Esophagus muscularis mucosa (tissue), 4 donors: ENCODE results near the gene LUZP1. TPM values are rescaled to one million over a fixed set of nuclear protein-coding genes. Genes with fewer than 3 reads are reported as not detected.
A peak's percentile ranks its signal among the peaks of the same experiment; 100 is the strongest.

ENCODE experiments used
- DNase-seq: peaks from one replicate; pipeline ENCODE4 v3.0.0-alpha.2; 2017; ENCODE audit errors: extremely low spot score
- H3K27ac ChIP-seq, 4 donors: fragments of 200-600 bp; sonication (generic); replicated peaks in 1 of 4; 1 replicate in 3 of 4; 2 replicates in 1 of 4; pipeline ENCODE4 v1.5.1; 2016 to 2019; ENCODE audit warnings: mild to moderate bottlenecking in 1 of 4
- H3K27me3 ChIP-seq, 4 donors: fragments of 200-600 bp; sonication (generic); one replicate each; pipeline versions ENCODE4 v1.5.1 to v1.6.0; 2016 to 2019
- H3K36me3 ChIP-seq, 4 donors: fragments of 200-600 bp; sonication (generic); one replicate each; pipeline ENCODE4 v1.5.1; 2016 to 2019
- H3K4me1 ChIP-seq, 4 donors: fragments of 200-600 bp; sonication (generic); one replicate each; pipeline ENCODE4 v1.5.1; 2016 to 2019
- H3K4me3 ChIP-seq, 4 donors: fragments of 200-600 bp; sonication (generic); 1 replicate in 2 of 4; 2 replicates in 2 of 4; pipeline ENCODE4 v1.5.1; 2016 to 2019; ENCODE audit warnings: mild to moderate bottlenecking in 4 of 4, moderate library complexity in 1 of 4
- H3K9me3 ChIP-seq, 4 donors: fragments of 200-600 bp; sonication (generic); 1 replicate in 3 of 4; 2 replicates in 1 of 4; pipeline ENCODE4 v1.5.1; 2016 to 2019
- CTCF ChIP-seq, 3 experiments: fragments of 200-600 bp in 2 of 3; fragments of 450-650 bp in 1 of 3; sonication (generic) in 2 of 3; IDR thresholded peaks; one replicate each; pipeline ENCODE4 v1.5.1; 2017 to 2019; ENCODE audit warnings: antibody characterized with exemption in 3 of 3, mild to moderate bottlenecking in 2 of 3, moderate library complexity in 1 of 3
- EP300 ChIP-seq: sonication (generic); formaldehyde crosslinking; IDR thresholded peaks from one replicate; pipeline ENCODE4 v1.6.1; 2017; ENCODE audit warnings: antibody characterized with exemption
- POLR2A ChIP-seq: fragments of 450-650 bp; IDR thresholded peaks from one replicate; pipeline ENCODE4 v1.6.1; 2017; ENCODE audit warnings: antibody characterized with exemption, moderate library complexity, mild to moderate bottlenecking, low read depth
- POLR2AphosphoS5 ChIP-seq, 2 donors: sonication (generic); formaldehyde crosslinking; IDR thresholded peaks; one replicate each; pipeline ENCODE4 v1.6.1; 2017; ENCODE audit warnings: antibody characterized with exemption in 2 of 2
- WGBS: methylation state at CpG from one replicate; pipeline ENCODE4 v1.1.5; 2018; 5-methylcytosine and 5-hydroxymethylcytosine counted together
- intact Hi-C: fragments of 100-400 bp; cut with DNase I; formaldehyde crosslinking; loops from one replicate; pipeline ENCODE4 v1.15.1; 2023
- total RNA-seq, 4 donors: library from RNA; depleted of rRNA; stranded (reverse); fragments of >200 nt; gene quantifications; one replicate each; pipeline versions ENCODE4 v1.1.0 to v1.2.1, GENCODE V29; 2016

LUZP1 gene
- total RNA-seq, 4 donors from 2014 or later, result 23.4 to 34.4 (median 27.3) TPM

- 91% methylated on average over 6 of the region's 6 CpGs for WGBS
- no peaks in the 10 kb centered on the region for H3K9me3 ChIP-seq
- H3K4me1 ChIP-seq, result peaks cover 23 to 96% (median 65%) of the 10 kb centered on the region in 4 donors
- no peak for DNase-seq
- no peaks in the 10 kb centered on the region for H3K27me3 ChIP-seq
- H3K36me3 ChIP-seq, result no peaks in the 10 kb centered on the region
- intact Hi-C loops, result no loop called here
- no peak overlapping the region for H3K4me3 ChIP-seq
- no peak overlapping the region for H3K27ac ChIP-seq
- TF ChIP-seq POLR2AphosphoS5 (IDR thresholded peaks at IDR 0.05) (no peak), CTCF (IDR thresholded peaks at IDR 0.05) (no peak), EP300 (no peak), POLR2A (no peak)
Observed at GRCh38 chr1:23116216-23116836, 52.3 kb downstream of the LUZP1 start.

- Histone ChIP-seq H3K4me3 (no peak overlapping the region), H3K4me1 (peaks cover 16 to 79% (median 59%) of the 10 kb centered on the region in 4 donors), H3K36me3 (no peaks in the 10 kb centered on the region), H3K27ac (peak overlapping the region in 1 of 4 donors; percentile 23), H3K9me3 (no peaks in the 10 kb centered on the region), H3K27me3 (no peaks in the 10 kb centered on the region)
- WGBS, result 63% methylated on average over 6 of the region's 6 CpGs
- TF ChIP-seq CTCF (IDR thresholded peaks at IDR 0.05) (no peak), EP300 (no peak), POLR2AphosphoS5 (IDR thresholded peaks at IDR 0.05) (no peak), POLR2A (no peak)
- intact Hi-C loops, result no loop called here
- no peak for DNase-seq
Observed at GRCh38 chr1:23114424-23115079, 54.1 kb downstream of the LUZP1 start.

- 79% methylated on average over 6 of the region's 6 CpGs for WGBS
- no peak for DNase-seq
- TF ChIP-seq POLR2A, result no peak
- no peak for TF ChIP-seq EP300
- no peak for TF ChIP-seq POLR2AphosphoS5 (IDR thresholded peaks at IDR 0.05)
- TF ChIP-seq CTCF (IDR thresholded peaks at IDR 0.05), result no peak
- Histone ChIP-seq H3K4me3 (no peak overlapping the region), H3K9me3 (no peaks in the 10 kb centered on the region), H3K36me3 (peaks cover 0 to 24% (median 11%) of the 10 kb centered on the region in 4 donors), H3K4me1 (peaks cover 13 to 56% (median 45%) of the 10 kb centered on the region in 4 donors), H3K27ac (no peak overlapping the region), H3K27me3 (no peaks in the 10 kb centered on the region)
- intact Hi-C loops, result no loop called here
Observed at GRCh38 chr1:23111600-23112535, 56.8 kb downstream of the LUZP1 start.

- 98% methylated on average over 5 of the region's 5 CpGs for WGBS
- H3K27me3 ChIP-seq, result no peaks in the 10 kb centered on the region
- H3K4me1 ChIP-seq, result peaks cover 13 to 45% (median 38%) of the 10 kb centered on the region in 4 donors
- no peak overlapping the region for H3K27ac ChIP-seq
- TF ChIP-seq POLR2A (no peak), EP300 (no peak), POLR2AphosphoS5 (IDR thresholded peaks at IDR 0.05) (no peak), CTCF (IDR thresholded peaks at IDR 0.05) (no peak)
- H3K4me3 ChIP-seq, result no peak overlapping the region
- H3K9me3 ChIP-seq, result no peaks in the 10 kb centered on the region
- no peak for DNase-seq
- peaks cover 0 to 32% (median 15%) of the 10 kb centered on the region in 4 donors for H3K36me3 ChIP-seq
- intact Hi-C loops, result no loop called here
Observed at GRCh38 chr1:23110391-23110790, 58.3 kb downstream of the LUZP1 start.
